Neural progenitor cell (in vitro differentiated cells): ENCODE results near the gene MSI2.

Experiments used
- CTCF ChIP-seq: fragments of 200-600 bp; sonication (generic); IDR thresholded peaks from 2 replicates; pipeline ENCODE4 v1.5.1; 2017; ENCODE audit warnings: antibody characterized with exemption, mild to moderate bottlenecking
- EZH2 ChIP-seq: fragments of 200-600 bp; sonication (generic); IDR thresholded peaks from 2 replicates; pipeline ENCODE4 v1.6.1; 2017; ENCODE audit warnings: antibody characterized with exemption, mild to moderate bottlenecking, moderate library complexity

GRCh38 chr17:57350266-57350665 lies 93.9 kb downstream of the MSI2 start:
- TF ChIP-seq CTCF (no peak), EZH2 (no peak)
